ENCODE data around the gene SYNDIG1.

Gene SYNDIG1

DNA sequence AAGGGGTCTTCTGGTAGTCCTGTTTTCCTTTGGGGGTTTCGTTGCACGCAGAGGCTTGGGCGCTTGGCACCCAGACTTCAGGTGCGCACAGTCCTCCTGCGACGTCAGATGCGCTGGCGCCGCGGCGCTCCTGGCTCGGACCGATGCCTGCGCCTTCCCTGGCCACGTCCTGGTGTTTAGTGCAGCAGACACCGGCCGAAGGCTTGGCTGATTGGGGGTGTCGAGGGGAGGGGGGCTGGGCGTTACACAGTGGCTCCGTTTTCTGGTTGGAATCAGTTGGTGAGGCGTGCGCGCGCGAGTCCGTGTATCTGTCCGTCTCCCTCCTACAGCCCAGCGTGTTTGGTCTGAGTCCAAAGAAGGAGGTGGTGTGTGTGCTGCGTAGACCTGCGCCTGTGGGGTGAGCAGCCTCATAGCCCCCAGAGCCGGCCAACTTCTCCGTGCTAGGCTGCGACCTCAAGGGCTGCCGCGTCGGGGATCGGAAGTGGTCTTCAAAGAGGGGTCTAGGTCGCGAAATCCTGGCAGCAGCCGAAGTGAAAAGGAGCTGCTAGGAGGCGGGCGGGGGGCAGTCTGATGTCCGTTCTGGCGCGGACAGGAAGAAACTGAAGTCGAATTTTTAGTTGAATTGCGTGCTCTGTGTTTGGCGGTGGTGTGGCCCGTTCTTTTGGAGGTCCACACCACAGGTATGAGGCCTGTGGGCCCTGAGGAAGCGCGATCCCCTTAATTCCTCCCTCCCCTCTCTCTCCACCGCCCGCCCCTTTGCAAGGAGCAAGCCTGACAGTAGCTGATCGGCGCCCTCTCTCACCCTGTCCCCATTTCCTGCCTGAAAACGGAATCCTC, 1.5 kb downstream of the SYNDIG1 start:
- DNase-seq (ENCODE audit: low read depth, low spot score) = no peak

DNA sequence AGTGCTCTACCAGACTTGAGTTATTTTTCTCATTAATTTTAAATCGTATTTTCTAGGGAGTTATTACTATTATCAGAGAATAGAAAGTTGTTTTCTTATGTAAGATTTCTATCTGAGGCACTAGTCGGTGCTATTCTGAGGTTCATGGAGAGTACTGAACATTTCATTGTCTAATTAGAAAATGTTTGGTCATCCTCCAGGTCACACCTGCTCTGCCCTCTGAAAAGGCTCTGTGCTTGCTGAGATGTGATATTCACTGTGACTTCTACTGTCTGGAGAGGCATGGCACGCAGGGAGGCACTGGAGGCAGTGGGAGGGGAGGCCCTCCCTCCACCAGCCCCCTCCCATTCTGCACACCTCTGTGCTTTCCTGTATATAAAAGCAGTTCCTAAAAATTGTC, 3.0 kb downstream of the SYNDIG1 start:
- DNase-seq (ENCODE audit: low read depth, low spot score) = no peak

DNA sequence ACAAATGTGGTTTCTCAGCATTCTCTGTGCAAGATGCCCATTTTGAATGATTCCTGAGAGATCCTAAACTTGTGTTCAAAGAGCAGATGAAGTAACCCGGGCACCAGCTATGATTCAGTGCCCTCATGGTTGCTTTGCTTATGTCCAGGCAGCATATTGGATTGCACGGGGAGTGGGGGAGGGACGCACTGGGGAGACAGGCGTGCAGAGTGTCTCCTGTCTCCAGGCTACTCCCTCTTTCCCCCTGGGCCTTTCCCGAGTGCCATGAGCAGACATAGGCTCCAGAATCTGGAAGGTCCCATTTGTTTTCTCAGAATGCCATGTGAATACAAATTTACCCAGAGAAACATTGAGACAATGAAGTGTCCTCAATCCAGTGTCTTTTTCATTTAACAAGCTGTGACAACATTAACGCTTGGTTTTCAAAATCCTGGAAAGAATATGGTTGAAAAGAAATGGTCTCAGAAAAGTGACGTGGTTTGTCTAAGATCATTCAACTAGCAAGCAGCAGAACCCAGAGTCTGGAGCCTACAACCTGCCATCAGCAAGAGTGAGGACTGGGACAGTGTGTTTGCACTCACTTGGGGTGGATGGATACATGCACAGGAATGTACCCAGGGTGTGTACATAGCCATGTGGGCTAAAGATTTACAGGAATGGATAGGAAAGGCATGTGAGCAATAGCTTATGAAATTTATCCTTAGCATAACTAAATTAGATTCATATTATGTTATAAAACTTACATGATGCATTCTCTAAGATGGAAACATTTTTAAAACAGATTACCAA, 4.2 kb downstream of the SYNDIG1 start:
- no peak for DNase-seq (ENCODE audit: low read depth, low spot score)

DNA sequence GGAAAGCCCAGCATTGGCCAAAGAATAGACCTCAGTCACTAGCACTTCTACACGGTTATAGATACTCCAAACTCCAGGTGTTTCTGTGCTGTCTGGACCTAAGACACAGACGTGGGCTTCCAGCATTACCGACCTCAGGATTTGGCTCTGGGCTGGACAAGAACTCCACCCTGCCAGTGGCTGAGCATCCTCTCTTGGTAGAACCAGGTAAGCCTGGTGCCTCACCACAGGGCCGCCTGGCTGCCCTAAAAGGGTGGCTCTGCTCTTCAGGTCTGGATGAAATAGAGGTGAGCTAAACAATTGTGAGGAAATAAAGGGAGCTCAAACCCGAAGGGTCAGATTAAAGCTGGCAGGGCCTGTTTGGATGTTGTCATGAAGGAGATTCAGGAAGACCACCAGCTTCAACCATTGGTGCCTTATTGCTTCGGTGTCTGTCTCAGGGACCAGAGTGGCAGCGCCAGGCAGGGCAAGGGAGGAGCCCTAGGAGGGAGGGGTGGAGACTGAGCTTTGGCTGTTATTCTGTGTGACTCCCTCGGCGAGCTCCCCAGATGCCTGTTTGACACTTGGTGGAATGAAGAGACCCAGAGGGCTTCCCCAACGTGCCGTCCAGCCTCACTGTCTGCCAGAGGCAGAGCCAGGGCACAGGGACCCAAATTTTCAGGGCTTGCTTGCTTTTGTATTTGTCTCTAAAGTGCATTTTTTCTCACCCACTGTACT, 8.6 kb downstream of the SYNDIG1 start:
- no peak for DNase-seq (ENCODE audit: low read depth, low spot score)

DNA sequence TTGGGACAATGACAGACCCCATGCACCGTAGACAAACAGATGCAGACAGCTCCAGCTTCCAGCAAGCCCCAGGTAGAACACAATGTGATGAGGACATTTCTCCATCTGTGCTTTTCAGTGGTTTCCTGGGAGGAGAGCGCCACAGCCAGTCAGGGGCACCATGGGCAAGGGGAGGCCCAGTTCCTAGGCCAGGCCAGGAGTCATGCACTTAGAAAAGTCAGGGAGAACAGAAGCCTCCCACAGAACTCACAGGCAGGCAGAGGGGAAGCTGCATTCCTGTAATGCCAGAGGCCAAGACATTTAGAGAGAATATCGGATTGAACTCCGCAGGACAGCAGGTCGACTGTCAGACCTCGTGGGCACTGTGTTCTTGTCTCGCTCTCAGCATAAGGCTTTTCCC, 9.2 kb downstream of the SYNDIG1 start:
- no peak for DNase-seq (ENCODE audit: low read depth, low spot score)

DNA sequence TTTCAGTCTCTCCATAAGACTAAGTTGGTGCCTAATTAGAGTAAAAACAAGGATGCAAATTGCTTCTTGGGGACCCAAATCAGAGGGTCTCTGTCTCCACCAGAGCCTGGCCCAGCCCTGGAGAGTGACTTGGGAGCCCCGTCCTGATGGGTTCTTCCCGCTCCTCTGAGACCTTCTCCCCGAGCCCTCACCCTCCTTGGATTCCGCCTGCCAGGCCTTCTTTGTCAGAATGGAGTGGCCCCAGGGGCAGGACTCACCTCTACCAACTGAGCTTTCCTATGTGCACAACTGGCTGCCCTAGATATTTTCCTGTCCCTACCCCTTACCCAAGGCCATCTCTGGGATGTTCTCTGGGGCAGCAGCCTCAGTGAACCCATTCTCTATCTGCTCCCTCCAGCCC, 9.7 kb downstream of the SYNDIG1 start:
- DNase-seq (ENCODE audit: low read depth, low spot score) = no peak

DNA sequence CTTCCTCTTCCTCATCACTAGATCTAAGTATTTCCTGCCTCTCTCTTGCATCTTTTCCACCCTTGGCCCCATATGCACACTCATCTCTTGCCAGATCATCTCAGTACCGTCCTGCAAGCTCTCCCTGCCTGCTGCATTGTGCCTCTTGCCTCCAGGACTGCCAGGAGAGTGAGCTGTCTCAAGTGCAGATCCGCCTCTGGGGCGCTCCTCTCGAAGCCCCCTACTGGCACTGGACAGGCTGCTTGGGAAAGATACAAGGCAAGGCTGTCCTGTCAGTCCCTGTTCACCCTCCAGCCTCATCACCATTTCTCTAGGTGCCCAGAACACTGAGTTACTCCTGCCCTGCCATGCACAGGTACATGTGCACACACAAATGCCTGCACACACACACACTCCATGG, 10.2 kb downstream of the SYNDIG1 start:
- DNase-seq (ENCODE audit: low read depth, low spot score) = no peak

DNA sequence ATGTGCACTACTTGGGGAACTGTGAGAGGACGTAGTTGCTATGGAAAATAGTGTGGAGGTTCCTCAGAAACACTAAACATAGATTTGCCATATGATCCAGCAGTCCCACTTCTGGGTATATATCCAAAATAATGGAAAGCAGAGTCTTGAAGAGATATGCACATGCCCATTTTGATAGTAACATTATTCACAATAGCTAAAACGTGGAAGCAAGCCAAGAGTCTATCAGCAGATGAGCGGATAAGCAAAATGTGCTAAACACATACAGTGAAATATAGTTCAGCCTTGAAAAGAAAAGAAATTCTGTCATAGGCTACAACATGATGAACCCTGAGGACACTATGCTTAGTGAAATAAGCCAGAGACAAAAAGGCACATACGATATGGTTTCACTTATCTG, 11.1 kb downstream of the SYNDIG1 start:
- no peak for DNase-seq (ENCODE audit: low read depth, low spot score)

DNA sequence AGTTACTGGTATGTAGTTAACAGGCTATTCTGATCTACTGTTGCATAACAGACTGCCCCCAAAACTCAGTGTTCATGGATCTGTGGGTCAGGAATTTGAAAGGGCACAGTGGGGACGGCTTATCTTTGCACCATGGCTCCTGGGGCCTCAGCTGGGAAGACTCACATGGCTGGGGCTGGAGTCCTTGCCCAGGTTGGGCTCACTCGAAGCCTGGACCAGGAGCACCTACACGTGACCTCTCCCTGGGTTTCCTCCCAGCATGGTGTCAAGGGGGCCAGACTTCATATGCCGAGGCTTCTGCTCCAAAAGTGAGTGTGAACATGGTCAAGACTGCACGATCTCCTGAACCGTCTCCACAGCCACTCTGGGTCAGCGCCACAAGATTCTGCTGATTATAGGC, 11.7 kb downstream of the SYNDIG1 start:
- no peak for DNase-seq (ENCODE audit: low read depth, low spot score)

DNA sequence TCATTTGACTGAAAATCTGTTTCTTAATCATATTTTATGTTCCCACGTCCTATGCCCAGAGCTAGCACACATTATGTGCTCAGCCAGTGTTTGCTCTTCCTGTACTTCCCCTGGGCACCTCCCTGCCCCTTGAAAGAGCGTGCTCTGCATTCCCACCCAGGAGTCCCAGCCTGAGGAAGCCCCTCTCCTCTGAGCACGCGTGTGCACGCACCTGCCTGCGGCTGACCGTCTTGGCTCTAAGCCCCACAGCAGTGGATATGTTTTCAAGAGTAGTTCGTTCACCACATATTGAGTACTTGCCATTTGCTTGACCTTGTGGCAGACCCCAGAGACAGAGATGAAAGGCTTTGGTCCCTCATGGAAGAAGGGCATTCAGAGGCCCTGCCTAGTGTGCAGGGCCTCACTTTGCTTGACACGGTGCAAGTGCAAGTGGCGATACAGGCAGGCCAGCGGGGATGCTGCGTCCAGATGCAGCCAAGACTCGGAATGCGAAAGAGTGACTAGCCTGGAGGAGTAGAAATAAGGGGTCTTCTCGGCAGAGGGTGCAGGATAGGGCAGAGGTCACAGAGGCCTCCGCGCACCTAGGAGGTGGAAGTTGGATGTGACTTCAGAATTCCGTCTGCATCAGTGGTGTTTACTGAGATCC, 14.1 kb downstream of the SYNDIG1 start:
- no peak for DNase-seq (ENCODE audit: low read depth, low spot score)

DNA sequence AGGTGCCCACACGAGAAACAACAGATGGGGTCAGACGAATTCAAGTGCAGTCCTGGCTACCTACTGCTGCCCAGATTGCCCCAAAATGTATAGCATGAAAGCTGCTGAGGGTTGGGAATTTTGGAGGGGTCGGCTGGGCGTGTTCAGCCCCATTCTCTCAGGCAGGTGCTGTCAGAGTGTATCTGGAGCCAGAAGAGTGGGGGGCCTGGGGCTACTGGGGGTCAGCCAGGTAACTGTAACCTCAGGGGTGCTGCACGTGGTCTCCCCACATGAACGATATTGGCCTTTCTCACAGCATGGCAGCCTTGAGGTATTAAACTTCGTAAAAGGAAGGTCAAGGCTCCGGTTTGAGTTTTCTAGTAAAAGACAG, 14.6 kb downstream of the SYNDIG1 start:
- DNase-seq (ENCODE audit: low read depth, low spot score) = no peak

DNA sequence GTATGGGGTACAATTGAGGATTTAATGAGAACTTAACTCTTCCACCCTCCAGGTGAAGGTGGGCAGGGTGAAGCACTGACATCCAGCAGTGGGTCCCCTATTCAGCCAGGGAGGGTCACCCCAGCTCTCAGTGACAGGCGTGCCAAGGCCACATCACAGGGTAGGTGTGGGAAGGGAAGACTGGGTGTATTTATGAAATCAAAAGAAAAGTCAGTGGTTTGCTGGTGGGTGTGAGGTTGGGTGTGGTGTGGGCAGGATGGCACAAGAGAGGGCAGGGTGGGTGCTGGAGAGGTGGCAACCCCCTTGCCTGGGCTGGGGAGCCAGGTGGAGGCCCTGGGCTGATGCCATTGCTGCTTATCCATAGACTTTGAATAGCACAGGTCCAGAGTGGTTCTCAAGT, 16.6 kb downstream of the SYNDIG1 start:
- DNase-seq (ENCODE audit: low read depth, low spot score) = no peak

DNA sequence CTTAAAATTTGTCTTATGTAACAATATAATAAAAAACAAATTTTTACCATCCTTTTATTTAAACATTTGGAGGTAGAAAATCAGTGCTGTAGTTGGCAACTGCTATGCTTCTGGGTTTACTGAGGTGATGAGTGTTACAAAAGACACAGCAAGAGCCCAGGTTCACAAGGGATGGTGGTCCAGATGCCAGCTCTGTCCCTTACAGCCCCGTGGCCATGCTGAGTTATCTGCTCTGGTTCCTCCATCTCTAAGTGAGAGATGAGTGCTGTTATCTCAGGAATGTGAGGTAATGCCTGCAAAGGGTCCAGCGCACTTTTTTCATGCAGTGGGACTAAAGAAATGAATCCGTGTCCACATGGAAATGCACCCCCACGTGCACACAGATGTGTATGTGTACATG, 17.8 kb downstream of the SYNDIG1 start:
- DNase-seq (ENCODE audit: low read depth, low spot score) = no peak

DNA sequence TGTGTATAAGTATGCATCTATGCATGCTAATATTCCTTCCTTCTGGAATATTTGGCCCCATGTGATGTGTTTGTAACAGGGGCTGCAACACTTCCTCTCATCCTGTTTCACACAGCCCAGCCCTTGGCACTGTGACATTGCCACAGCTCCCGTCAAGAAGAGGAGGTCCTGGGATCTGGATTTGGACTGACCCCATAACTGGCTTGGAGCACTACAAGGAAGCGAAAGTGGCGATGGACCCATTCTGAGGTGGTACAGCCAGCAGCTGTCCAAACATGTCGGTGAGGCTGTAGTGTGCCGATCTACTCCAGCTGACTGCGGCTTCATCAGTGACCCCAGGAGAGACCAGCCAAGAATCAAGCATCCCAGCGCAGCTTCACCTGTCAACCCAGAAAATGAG, 18.2 kb downstream of the SYNDIG1 start:
- no peak for DNase-seq (ENCODE audit: low read depth, low spot score)

DNA sequence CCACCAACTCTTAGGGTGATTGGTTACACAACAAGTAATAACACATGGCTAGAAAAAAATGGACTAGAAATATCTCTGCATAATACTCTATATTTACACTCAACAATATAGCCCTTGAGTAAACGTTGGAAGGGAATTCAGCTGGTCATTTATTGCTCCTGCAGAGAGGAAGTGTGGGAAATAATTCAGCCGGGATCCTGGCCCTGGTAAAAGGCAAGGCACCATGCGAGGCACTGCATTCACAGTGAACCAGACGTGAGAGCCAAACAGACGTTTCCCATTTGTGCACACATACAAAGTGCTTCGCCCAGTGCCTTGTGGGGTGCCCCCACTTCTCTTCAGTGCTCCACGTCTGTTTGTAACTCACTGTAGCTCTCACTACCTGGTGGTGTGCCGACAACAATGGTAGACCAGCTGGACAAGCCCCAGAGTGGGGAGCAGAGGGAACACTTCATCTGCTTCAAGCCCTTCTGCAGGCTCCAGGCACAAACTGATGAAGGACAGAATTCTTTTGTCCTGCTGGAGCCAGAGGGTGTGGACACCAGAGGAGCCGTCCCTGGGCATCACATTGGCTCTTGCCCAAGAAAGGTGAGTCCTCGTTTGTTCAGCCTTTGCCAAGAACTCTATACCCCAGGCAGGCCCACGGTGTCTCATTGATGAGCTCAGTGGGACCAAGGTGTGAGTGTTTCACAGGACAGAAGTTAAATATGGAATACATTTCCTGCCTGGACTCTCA, 18.8 kb downstream of the SYNDIG1 start:
- DNase-seq (ENCODE audit: low read depth, low spot score) = no peak

DNA sequence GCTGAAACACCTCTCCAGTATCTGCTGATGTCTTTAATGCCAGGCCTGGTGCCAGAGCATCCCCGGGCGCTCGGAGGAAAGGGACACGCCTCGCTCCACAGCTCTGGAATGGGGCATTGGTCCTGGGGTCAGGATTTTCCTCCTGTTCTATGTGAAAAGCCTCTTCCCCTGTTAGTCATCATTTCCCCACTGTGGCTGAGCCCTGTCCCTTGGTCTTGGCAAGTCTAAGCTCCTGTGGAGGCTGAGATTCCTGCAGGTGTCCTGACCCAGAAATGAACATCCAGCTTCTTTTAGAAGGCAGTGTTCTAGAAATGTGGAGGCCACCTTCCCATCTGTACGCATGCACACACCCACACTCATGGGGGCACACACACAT, 19.4 kb downstream of the SYNDIG1 start:
- DNase-seq (ENCODE audit: low read depth, low spot score) = no peak

DNA sequence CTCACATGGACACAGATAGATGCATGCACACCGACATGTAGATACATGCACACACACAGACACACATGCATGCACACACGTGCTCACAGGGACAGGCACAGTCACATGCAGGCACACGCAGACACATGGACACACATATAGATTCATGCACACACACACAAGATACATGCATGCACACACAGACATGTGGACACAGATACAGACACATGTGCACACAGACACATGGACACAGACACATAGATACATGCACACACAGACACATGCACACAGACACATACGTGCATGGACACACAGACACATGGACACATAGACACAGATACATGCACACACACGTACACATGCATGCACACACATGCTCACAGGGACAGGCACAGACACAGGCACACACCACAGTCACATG, 19.8 kb downstream of the SYNDIG1 start:
- no peak for DNase-seq (ENCODE audit: low read depth, low spot score)

DNA sequence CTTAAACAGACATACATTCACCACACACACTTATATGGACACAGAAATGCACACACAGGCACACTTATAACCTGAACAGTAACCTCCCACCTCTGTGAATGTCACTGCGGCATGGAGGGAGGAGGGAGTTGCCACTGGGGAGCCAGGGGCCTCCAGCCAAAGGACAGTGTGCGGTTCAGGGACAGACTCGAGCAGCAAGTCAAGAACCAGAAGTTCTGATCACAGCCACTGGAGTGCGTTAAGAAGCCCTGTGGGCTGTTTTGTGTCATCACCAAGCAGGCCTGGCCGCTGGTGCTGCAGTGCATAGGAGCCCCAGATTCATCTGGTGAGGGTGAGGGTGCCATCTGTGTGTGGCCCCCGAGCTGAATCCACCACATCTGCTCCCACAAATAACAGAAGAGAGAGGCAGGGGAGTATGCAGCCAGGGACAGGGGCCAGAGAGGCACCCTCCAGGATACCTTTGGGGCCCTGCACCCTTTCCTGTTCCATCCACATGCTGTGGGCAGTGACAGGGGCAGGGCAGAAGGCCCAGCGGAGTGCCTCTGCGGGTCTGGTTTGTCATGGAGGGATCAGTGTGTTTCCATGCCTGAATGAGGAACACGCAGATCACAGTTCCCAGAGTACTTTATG, 20.3 kb downstream of the SYNDIG1 start:
- no peak for DNase-seq (ENCODE audit: low read depth, low spot score)

DNA sequence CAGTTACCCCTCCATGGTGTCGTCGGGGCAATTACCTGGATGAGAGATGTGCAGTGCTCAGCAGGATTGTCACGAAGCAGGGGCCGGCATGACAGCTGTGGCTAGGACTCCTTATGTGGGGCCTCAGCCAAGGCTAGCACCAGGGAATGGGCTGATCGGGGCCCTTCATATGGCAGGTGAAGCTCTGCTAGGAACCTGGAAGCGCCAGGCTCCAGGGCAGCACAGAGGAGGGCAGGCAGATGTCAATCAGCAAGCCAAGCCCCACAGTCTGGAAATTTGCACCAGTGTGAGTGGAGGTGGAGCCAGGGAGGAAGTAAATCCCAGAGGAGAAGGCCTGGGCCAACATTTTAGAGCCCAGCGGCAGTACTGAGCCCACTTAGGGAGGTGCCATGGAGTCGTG, 21.2 kb downstream of the SYNDIG1 start:
- DNase-seq (ENCODE audit: low read depth, low spot score) = no peak

DNA sequence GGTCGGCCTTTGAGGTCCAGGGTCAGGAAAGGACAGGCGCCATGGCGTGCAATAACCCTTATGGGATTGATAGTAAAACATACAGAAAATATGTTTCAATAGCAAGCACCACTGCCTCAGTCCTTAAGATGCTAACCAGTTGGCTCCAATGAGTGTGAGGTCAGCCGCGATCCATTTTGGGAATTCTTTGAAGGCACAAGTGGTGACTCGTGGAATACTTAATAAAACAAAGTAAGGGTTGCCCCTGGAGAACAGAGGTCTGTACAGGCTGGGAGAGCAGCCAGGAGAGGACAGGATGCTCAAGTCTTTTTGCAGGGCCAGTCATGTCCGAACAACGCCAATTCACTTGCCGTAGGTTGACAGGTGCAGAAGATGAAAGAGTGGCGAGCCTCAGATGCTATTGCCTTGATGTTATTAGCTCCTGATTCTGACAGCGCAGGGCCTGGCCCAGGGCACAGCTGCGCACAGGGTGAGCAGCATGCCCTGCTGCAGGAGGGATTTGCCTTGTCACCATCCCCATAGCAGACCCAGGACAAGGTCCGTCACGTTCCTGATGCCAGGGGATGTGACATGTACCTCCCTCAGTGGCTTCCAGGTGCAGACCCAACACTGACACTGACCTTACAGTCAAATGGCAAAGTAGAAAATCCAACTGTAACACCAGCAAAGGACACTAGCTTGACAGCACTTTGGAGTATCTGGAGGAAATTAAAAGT, 21.8 kb downstream of the SYNDIG1 start:
- DNase-seq (ENCODE audit: low read depth, low spot score) = no peak
